Kidney tubule cell (primary cell): ENCODE measurements around the gene B3GALNT2.
"Not testable (repeated sequence)": the region's sequence is repeated elsewhere in the genome, so short reads cannot be mapped to it uniquely, and the experiment has no call there.

Experiments
- DNase-seq: peaks from one replicate; pipeline ENCODE4 v3.0.0-alpha.2; 2018; ENCODE audit warnings: low spot score

Gene B3GALNT2

DNA sequence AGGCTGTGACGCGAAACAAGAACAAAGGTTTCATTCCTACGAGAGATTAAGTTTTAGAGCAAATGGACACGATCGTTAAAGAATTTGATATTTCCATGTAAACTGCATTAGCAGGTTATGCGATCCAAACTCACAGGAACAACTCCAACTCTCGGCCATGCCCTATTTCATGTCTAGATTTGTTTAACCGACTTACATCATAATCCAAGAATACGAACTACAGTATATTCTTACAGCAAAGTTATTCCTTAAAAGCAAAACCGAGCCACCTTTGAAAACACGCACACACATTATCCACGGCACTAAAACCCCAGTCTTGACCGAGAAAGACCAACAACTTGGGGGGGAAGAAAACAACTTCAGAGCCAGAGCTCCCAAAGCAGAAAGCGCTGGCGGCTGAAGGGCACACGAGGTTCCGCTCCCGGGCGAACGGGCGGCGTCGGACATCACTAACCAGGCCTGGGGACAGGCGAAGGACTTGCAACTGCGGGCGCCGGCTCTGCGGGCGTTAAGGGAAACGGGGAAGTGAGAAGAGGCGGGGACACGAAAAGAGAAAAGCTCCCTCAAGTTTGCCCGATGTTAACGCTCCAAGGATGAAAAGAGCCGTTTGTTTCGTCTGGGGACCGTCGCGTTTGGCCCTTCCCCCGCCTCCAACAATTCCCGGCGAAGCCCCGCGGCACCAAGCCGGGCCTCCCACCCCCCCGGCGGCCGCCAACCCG, 690 bp downstream of the B3GALNT2 start:
- peak; percentile 65 for DNase-seq

- DNase-seq: peak; percentile 32
Measured at GRCh38 chr1:235502601-235503402, 1.4 kb downstream of the B3GALNT2 start.

GRCh38 chr1:235500971-235501540, 3.2 kb downstream of the B3GALNT2 start:
- peak; percentile 82 for DNase-seq

- DNase-seq: no peak
Measured at GRCh38 chr1:235495551-235495950, 8.7 kb downstream of the B3GALNT2 start.

DNA sequence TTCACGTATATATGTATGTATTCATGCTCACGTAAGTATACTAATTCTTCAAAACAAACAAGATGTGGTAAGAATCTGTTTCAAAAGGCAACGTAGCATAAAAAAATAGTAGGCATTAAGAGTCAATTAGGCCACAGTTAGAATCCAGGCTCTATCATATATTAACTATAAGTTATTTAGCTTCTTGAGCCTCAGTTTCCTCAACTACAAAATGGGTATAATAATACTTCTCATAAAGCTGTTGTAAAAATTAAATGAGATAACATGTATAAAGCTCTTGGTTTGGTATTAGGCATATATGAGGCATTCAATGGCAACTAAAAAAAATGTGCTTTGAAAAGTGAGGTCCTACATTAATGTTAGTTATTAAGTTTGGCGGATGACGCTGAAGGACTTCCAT, 9.2 kb downstream of the B3GALNT2 start:
- no peak for DNase-seq

DNA sequence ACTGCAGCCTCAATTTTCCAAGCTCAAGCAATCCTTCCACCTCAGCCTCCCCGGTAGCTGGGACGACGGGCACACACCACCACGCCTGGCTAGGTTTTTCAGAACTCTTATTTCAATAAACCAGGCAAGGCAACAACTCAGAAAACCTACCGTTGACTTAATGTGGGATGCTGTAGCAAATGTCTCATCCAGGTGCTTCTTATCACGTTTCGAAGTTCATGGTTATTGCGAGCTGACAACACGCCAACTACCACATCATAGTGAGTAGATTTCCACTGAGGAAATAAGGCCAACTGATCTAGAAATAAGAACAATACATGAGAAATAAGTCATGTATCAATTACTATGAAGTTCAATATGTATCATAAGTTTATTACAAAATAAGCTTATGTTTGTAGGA, 9.7 kb downstream of the B3GALNT2 start:
- DNase-seq: no peak

DNA sequence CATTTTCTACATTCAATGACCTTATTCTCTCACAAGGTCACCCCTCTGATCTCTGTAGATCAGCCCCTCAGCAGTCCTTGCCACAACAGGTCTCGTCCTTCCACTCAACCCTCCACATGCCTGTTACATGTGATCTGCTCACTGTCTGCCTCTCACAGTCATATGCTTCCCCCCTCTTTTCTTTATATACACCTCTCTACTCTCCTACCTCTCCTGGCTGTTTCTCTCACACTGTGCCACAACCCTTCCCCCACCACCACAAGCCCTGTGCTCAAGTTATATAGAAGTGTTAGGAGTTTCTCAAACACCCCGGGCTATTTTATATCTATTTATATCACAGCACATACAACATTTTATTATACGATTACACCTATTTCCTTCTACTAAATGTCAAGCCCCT, 12.6 kb downstream of the B3GALNT2 start:
- no peak for DNase-seq

GRCh38 chr1:235486321-235486720, 17.9 kb downstream of the B3GALNT2 start:
- DNase-seq: no peak

GRCh38 chr1:235485558-235485957, 18.7 kb downstream of the B3GALNT2 start:
- no peak for DNase-seq

DNA sequence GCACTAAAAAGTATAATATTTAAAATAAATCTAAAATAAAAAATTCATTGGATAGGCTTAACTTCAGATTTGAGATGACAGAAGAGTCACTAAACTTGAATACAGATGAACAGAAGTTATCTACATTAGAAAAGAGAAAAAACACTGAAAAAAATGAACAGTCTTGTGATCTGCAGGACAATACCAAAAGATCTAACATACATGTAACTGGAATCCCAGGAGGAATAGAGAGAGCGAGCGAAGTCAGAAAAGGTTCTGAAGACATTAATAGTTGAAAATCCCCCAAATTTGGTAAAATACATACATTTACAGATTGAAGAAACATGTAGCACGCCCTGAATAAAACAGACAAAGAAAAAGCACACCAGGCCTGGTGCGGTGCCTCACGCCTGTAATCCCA, 21.2 kb downstream of the B3GALNT2 start:
- no peak for DNase-seq

GRCh38 chr1:235473806-235474205, 30.4 kb downstream of the B3GALNT2 start:
- peak; percentile 61 for DNase-seq

- DNase-seq: no peak
Measured at GRCh38 chr1:235470741-235471439, 33.4 kb downstream of the B3GALNT2 start.

DNA sequence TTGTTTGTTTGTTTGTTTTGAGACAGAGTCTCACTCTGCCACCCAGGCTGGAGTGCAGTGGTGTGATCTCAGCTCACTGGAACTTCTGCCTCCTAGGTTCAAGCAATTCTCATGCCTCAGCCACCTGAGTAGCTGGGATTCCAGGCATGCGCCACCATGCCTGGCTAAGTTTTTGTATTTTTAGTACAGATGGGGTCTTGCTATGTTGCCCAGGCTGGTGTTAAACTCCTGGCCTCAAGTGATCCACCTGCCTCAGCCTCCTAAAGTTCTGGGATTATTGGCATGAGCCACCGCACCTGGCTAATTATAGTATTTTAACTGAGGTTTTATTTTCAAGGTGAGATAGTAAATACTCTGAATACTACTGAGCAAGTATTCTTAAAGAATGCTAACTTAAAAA, 34.4 kb downstream of the B3GALNT2 start:
- not testable (repeated sequence) for DNase-seq

DNA sequence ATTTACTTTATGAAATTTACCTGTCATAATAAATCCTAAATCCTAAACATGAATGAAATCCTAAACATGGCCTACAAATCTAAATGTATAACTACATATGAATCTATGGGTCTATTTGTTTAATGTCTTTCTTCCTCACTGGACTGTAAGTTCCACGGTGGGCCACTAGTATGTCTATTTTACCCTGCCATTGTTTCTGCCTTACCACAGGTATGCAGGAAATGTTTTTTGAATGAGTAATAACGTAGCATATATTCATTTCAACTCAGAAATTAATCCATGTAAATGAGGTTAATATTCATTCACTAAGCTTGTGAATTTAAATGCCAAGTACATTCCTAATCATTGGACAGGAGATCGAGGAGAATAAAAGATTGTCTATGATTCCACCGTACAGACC, 35.3 kb downstream of the B3GALNT2 start:
- DNase-seq: peak; percentile 79

GRCh38 chr1:235468004-235468403, 36.2 kb downstream of the B3GALNT2 start:
- no peak for DNase-seq

- no peak for DNase-seq
Measured at GRCh38 chr1:235465066-235465465, 39.2 kb downstream of the B3GALNT2 start.

DNA sequence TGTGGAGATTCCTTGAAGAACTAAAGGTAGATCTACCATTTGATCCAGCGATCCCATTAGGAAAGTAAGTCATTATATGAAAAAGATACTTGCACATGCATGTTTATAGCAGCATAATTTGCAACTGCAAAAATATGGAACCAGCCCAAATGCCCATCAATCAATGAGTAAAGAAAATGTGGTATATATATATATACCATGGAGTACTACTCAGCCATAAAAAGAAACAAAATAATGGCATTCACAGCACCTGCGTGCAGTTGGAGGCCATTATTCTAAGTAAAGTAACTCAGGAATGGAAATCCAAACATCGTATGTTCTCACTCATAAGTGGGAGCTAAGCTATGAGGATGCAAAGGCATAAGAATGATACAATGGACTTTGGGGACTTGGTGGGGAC, 41.4 kb downstream of the B3GALNT2 start:
- DNase-seq: not testable (repeated sequence)

GRCh38 chr1:235461954-235462353, 42.3 kb downstream of the B3GALNT2 start:
- DNase-seq: no peak

- no peak for DNase-seq
Measured at GRCh38 chr1:235460770-235461169, 43.5 kb downstream of the B3GALNT2 start.

DNA sequence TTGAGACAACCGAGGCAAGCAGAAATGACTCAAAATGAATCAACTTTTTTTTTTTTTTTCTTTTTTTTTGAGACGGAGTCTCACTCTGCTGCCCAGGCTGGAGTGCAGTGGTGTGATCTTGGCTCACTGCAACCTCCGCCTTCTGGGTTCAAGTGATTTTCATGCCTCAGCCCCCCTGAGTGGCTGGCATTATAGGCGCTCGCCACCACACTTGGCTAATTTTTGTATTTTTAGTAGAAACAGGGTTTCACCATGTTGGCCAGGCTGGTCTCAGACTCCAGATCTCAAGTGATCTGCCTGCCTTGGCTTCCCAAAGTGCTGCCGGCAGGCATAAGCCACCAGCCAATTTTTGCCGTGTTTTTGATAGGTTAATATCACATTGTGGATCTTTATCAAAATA, 46.4 kb downstream of the B3GALNT2 start:
- not testable (repeated sequence) for DNase-seq

- DNase-seq: no peak
Measured at GRCh38 chr1:235455823-235456222, 48.4 kb downstream of the B3GALNT2 start.

DNA sequence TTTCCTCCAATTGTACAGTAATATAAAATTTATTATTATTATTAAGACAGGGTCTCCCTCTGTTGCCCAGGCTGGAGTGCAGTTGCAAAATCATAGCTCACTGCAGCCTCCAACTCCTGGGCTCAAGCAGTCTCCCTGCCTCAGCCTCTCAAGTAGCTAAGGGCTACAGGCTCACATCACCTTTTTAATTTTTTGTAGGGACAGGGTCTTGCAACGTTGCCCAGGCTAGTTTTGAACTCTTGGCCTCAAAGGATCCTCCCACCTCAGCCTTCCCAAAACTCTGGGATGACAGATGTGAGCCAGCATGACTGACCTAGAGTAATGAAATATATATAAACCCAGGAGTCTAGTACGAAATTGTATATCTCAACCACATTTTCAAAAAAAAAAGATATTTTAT, 49.2 kb downstream of the B3GALNT2 start:
- DNase-seq: no peak

GRCh38 chr1:235454021-235454420, 50.2 kb downstream of the B3GALNT2 start:
- no peak for DNase-seq
